GM10248 (cell line): ENCODE results near the gene ULK4.
A peak's percentile ranks its signal among the peaks of the same experiment; 100 is the strongest.

Experiments
- CTCF ChIA-PET: fragments of 300-600 bp; sonication (Branson Sonifier 250); formaldehyde crosslinking; extraction: SDS; loops from one replicate; lab custom pipeline; 2021; ENCODE audit warnings: antibody characterized with exemption; lab: Yijun Ruan, JAX
- POLR2A ChIA-PET: fragments of 350-650 bp; sonication (Branson Sonifier 250); formaldehyde crosslinking; extraction: SDS; loops from one replicate; lab custom pipeline; 2020; ENCODE audit warnings: antibody characterized with exemption; lab: Yijun Ruan, JAX
- DNase-seq: peaks from one replicate; pipeline ENCODE4 v3.0.0; 2012; ENCODE audit errors: extremely low spot score
- CTCF ChIP-seq: IDR thresholded peaks from 2 replicates; pipeline ENCODE4 v1.5.1; 2012; ENCODE audit warnings: mild to moderate bottlenecking, low read depth; ENCODE audit errors: extremely low read depth, missing control alignments, control extremely low read depth

ULK4 gene

GRCh38 chr3:41907330-41908073, 54.4 kb downstream of the ULK4 start:
- CTCF ChIA-PET: interaction anchor here (0.9 to 3.1 kb wide), 5 partner anchors 9 to 201 kb away, joined by 3 to 10 read pairs (median 3); no protein-coding TSS in a partner anchor
- POLR2A ChIA-PET: no interaction called here
- DNase-seq: no peak
- TF ChIP-seq CTCF: no peak

- CTCF ChIA-PET: interaction anchor here (4.1 kb wide), 1 partner anchor 199 kb away, joined by 21 read pairs; no protein-coding TSS in a partner anchor
- DNase-seq: no peak
- no peak for TF ChIP-seq CTCF
- POLR2A ChIA-PET: no interaction called here
Measured at GRCh38 chr3:41900265-41900664, 61.6 kb downstream of the ULK4 start.

- no peak for DNase-seq
- no peak for TF ChIP-seq CTCF
- ChIA-PET CTCF (interaction anchor here (0.8 to 4.1 kb wide), 3 partner anchors 17 to 293 kb away, joined by 3 to 21 read pairs (median 5); no protein-coding TSS in a partner anchor), POLR2A (no interaction called here)
Measured at GRCh38 chr3:41898631-41899030, 63.3 kb downstream of the ULK4 start.

- POLR2A ChIA-PET: no interaction called here
- peak; percentile 28 for TF ChIP-seq CTCF
- CTCF ChIA-PET: interaction anchor here (0.9 to 2.6 kb wide), 4 partner anchors 206 to 336 kb away, joined by 3 to 29 read pairs (median 5); no protein-coding TSS in a partner anchor
- peak; percentile 23 for DNase-seq
Measured at GRCh38 chr3:41893977-41894376, 67.9 kb downstream of the ULK4 start.

- no peak for DNase-seq
- ChIA-PET POLR2A (no interaction called here), CTCF (no interaction called here)
- no peak for TF ChIP-seq CTCF
Measured at GRCh38 chr3:41888368-41889076, 73.4 kb downstream of the ULK4 start.

GRCh38 chr3:41882956-41883355, 78.9 kb downstream of the ULK4 start:
- ChIA-PET POLR2A (interaction anchor here (0.6 kb wide), 1 partner anchor 184 kb away, joined by 5 read pairs; no protein-coding TSS in a partner anchor), CTCF (interaction anchor here (1.0 to 10.5 kb wide), 5 partner anchors 15 to 1691 kb away, joined by 3 to 146 read pairs (median 4); no protein-coding TSS in a partner anchor)
- no peak for TF ChIP-seq CTCF
- DNase-seq: no peak
